ENCODE results near the gene SEMA4B. TPM values are rescaled to one million over a fixed set of nuclear protein-coding genes. Genes with fewer than 3 reads are reported as not detected.

Gene SEMA4B
- total RNA-seq, 4 donors from 2014 or later = 115 to 193 (median 134) TPM

DNA sequence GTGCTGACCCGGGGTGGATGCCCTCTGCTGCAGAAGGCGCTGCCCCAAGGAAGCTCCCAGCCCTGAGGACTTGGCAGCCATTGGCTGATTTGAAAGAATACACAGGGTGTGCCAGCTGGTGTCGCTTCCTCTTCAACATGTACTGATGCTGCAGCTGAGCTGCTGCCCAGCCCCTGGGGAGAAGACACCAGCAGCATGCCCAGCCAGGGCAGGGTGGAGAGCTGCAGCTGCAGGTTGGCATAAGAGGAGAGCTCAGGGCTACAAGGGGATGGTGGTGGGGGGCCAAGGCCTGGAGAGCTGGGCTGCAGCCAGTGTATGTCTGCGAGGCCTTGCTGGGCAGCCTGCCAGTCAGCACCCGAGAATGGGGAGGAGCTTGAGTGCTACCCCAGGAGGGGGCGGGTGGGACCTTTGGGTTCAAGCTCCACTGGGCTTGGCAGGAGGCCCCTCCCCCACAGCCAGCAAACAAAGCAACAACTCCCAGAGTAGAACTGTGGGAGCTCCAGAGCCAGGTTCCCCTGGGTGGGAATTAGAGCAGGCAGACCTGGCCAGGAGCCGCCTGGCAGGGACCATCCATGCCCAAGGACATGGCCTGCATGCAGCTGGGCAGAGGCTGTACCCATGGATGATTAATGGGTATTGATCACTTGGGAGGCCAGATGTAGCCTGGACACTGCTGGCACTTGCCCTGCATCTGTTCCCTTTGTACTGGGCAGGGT, 9.2 kb upstream of the SEMA4B start:
- TF ChIP-seq, protein P1, sequence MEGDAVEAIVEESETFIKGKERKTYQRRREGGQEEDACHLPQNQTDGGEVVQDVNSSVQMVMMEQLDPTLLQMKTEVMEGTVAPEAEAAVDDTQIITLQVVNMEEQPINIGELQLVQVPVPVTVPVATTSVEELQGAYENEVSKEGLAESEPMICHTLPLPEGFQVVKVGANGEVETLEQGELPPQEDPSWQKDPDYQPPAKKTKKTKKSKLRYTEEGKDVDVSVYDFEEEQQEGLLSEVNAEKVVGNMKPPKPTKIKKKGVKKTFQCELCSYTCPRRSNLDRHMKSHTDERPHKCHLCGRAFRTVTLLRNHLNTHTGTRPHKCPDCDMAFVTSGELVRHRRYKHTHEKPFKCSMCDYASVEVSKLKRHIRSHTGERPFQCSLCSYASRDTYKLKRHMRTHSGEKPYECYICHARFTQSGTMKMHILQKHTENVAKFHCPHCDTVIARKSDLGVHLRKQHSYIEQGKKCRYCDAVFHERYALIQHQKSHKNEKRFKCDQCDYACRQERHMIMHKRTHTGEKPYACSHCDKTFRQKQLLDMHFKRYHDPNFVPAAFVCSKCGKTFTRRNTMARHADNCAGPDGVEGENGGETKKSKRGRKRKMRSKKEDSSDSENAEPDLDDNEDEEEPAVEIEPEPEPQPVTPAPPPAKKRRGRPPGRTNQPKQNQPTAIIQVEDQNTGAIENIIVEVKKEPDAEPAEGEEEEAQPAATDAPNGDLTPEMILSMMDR (IDR thresholded peaks at IDR 0.05) = no peak
- TF ChIP-seq POLR2AphosphoS5 (IDR thresholded peaks at IDR 0.05) (peak; percentile 53 to 67 (median 55)), POLR2A (IDR thresholded peaks at IDR 0.05) (peak; percentile 43)
- WGBS, 2 donors (ENCODE audit: low coverage in 1 of 2) = 0 to 16% methylated on average over 1 to 6 of the region's 7 CpGs
- no peaks in the 10 kb centered on the region for H3K36me3 ChIP-seq
- H3K4me1 ChIP-seq = peaks cover 46 to 67% (median 52%) of the 10 kb centered on the region in 4 donors
- in situ Hi-C loops (cut with MboI; ENCODE audit: low pct_ligation_motif_present in 1 of 4, low pct_unique_long_range_greater_than_20kb in 1 of 4, low sequenced_read_pairs in 3 of 4) = no loop called here
- no peaks in the 10 kb centered on the region for H3K9me3 ChIP-seq
- DNase-seq = peak; percentile 91
- intact Hi-C loops (cut with DNase I; ENCODE audit: low total_unique reads) = no loop called here
- H3K27me3 ChIP-seq = no peaks in the 10 kb centered on the region
- peak overlapping the region; percentile 82 to 99 (median 94) for H3K27ac ChIP-seq
- H3K4me3 ChIP-seq = no peak overlapping the region

DNA sequence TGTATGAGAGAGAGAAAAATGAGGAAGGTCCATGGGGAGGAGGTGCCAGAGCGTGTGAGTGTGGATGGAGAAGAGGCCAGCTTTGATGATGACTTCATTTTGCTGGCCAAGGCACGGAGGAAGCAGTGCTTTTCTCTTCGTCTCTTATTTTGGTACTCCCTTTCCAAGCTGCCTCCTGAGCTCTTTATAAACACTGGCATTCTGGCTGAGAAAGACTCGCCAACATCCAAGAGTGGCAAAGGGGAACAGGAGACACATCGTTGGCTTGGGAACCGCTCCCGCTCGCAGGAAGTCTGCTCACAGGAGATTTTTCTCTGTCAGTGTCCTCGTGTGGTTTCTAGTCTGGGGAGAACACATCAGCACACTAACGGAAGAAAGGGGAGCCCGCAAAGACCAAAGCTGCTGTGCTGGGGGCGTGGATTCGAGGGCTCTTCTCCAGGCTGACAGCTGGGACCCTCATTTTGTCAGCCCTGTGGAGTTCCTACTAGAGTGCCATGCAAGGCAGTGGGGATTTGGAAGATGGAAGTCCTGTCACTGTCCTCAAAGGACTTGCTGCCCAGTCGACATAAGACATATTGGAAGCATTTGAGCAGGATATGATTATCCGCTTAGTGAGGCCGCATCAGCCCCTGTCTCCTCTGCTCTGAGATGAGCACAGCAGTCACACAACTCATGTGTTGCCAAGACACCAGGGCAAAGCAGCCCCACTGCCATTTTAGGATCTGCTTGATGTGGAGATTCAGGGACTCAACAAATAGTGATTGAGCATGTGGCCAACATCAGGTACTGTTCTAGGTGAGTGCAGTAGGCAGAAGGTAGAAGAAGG, 8.0 kb upstream of the SEMA4B start:
- no peak overlapping the region for H3K4me3 ChIP-seq
- no peaks in the 10 kb centered on the region for H3K9me3 ChIP-seq
- H3K27me3 ChIP-seq = no peaks in the 10 kb centered on the region
- TF ChIP-seq, protein P1 (IDR thresholded peaks at IDR 0.05) = no peak
- TF ChIP-seq POLR2A (IDR thresholded peaks at IDR 0.05) (no peak), POLR2AphosphoS5 (IDR thresholded peaks at IDR 0.05) (peak in 2 of 3 donors; percentile 7 to 30), EP300 (IDR thresholded peaks at IDR 0.05; ENCODE audit: low read depth) (no peak)
- no peak for DNase-seq
- peaks cover 43 to 57% (median 49%) of the 10 kb centered on the region in 4 donors for H3K4me1 ChIP-seq
- peak overlapping the region; percentile 82 to 99 (median 94) for H3K27ac ChIP-seq
- intact Hi-C loops (cut with DNase I; ENCODE audit: low total_unique reads) (no loop called here), in situ Hi-C loops (cut with MboI; ENCODE audit: low pct_ligation_motif_present in 1 of 4, low pct_unique_long_range_greater_than_20kb in 1 of 4, low sequenced_read_pairs in 3 of 4) (no loop called here)
- 61% methylated on average over 2 to 16 of the region's 16 CpGs for WGBS, 2 donors (ENCODE audit: low coverage in 1 of 2)
- H3K36me3 ChIP-seq = no peaks in the 10 kb centered on the region

DNA sequence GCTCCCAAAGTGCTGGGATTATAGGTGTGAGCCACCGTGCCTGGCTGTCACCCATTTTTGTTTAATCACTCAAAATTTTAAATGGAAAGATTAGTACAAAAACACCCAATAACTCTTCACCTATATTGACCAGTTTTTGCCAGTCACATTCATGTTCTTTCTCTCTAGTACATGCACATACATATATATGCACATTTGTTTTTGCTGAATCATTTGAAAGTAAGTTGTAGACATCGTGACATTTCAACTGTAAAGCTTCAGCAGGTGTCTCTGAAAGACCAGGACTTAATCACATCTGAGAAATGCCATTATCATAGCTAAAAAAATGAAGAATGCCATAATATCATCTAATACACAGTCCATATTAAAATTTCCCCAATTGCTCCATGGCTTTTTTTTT, 6.5 kb upstream of the SEMA4B start:
- H3K27ac ChIP-seq = peak overlapping the region in 3 of 4 donors; percentile 91 to 99 (median 96)
- intact Hi-C loops (cut with DNase I; ENCODE audit: low total_unique reads) (no loop called here), in situ Hi-C loops (cut with MboI; ENCODE audit: low pct_ligation_motif_present in 1 of 4, low pct_unique_long_range_greater_than_20kb in 1 of 4, low sequenced_read_pairs in 3 of 4) (no loop called here)
- H3K36me3 ChIP-seq = no peaks in the 10 kb centered on the region
- TF ChIP-seq EP300 (IDR thresholded peaks at IDR 0.05; ENCODE audit: low read depth) = no peak
- TF ChIP-seq, protein P1 (IDR thresholded peaks at IDR 0.05) = no peak
- no peak for TF ChIP-seq POLR2A (IDR thresholded peaks at IDR 0.05)
- no peak for TF ChIP-seq POLR2AphosphoS5 (IDR thresholded peaks at IDR 0.05)
- peaks cover 40 to 47% (median 42%) of the 10 kb centered on the region in 4 donors for H3K4me1 ChIP-seq
- WGBS, 2 donors (ENCODE audit: low coverage in 1 of 2) = 90 to 96% methylated on average over 2 of the region's 2 CpGs
- no peak overlapping the region for H3K4me3 ChIP-seq
- H3K9me3 ChIP-seq = no peaks in the 10 kb centered on the region
- H3K27me3 ChIP-seq = no peaks in the 10 kb centered on the region
- no peak for DNase-seq

DNA sequence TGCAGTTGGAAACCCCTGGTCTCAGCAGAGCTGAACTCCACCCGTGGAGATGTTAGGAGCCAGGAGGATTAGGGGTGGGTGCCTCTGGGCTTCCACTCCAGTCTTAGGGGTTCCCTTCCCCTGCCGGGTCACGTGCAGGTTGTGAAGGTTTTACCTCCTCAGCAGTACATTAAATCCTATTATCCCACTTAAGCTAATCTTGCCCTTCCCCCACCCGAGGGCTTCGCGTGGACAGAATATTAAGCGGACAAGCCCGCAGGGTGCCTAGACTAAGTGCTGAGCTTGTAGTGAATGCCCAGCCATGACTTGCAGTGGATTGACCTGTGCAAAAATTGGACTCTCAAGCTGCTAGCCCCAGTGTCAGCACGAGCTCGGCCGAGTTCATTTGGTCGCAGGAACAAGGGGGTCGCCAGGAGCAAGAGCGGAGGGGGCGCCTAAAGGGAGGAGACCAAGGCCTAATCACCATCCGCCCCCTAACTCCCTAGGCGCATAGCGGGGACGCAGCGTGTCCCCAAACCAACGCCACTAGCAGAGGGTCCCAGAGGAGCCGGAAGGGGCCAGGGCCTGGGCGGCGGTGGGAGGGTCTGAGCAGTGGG, 498 bp upstream of the SEMA4B start:
- H3K27ac ChIP-seq = peak overlapping the region; percentile 82 to 91 (median 88)
- TF ChIP-seq EP300 (IDR thresholded peaks at IDR 0.05; ENCODE audit: low read depth) = no peak
- no peak for TF ChIP-seq POLR2A (IDR thresholded peaks at IDR 0.05)
- TF ChIP-seq, protein P1 (IDR thresholded peaks at IDR 0.05) = no peak
- WGBS, 2 donors (ENCODE audit: low coverage in 1 of 2) = 21 to 60% methylated on average over 1 to 20 of the region's 24 CpGs
- H3K27me3 ChIP-seq = no peaks in the 10 kb centered on the region
- H3K36me3 ChIP-seq = no peaks in the 10 kb centered on the region
- peak overlapping the region; percentile 60 to 96 (median 78) for H3K4me3 ChIP-seq
- intact Hi-C loops (cut with DNase I; ENCODE audit: low total_unique reads) (no loop called here), in situ Hi-C loops (cut with MboI; ENCODE audit: low pct_ligation_motif_present in 1 of 4, low pct_unique_long_range_greater_than_20kb in 1 of 4, low sequenced_read_pairs in 3 of 4) (no loop called here)
- no peak for DNase-seq
- H3K4me1 ChIP-seq = peaks cover 17 to 30% (median 22%) of the 10 kb centered on the region in 4 donors
- H3K9me3 ChIP-seq = no peaks in the 10 kb centered on the region

Data from transverse colon (tissue), 4 donors.